Smooth muscle cell of the brain vasculature (primary cell): ENCODE results near the gene CDYL.
A peak's percentile ranks its signal among the peaks of the same experiment; 100 is the strongest.

Experiments used
- DNase-seq: peaks from one replicate; pipeline ENCODE4 v3.0.0-alpha.2; 2012; ENCODE audit warnings: low read depth, low spot score

The CDYL gene

GRCh38 chr6:4776131-4776492 is at the start of gene CDYL:
Gene CDYL (plus strand): TSS chr6:4776404. CDS start chr6:4776784, 380 bp downstream.
- DNase-seq, result peak; percentile 57

GRCh38 chr6:4726645-4727044 is 49.6 kb upstream of the CDYL start:
- DNase-seq, result no peak

GRCh38 chr6:4727217-4727616 is 49.0 kb upstream of the CDYL start:
- no peak for DNase-seq

GRCh38 chr6:4727671-4728435 is 48.4 kb upstream of the CDYL start:
- DNase-seq, result no peak

GRCh38 chr6:4728436-4728769 is 47.8 kb upstream of the CDYL start:
- no peak for DNase-seq

- DNase-seq, result no peak
Observed at GRCh38 chr6:4728926-4729325, 47.3 kb upstream of the CDYL start.

- no peak for DNase-seq
Observed at GRCh38 chr6:4731996-4732395, 44.2 kb upstream of the CDYL start.

GRCh38 chr6:4732691-4733315 is 43.4 kb upstream of the CDYL start:
- peak; percentile 62 for DNase-seq

GRCh38 chr6:4736371-4736873 is 39.8 kb upstream of the CDYL start:
- no peak for DNase-seq

- DNase-seq, result no peak
Observed at GRCh38 chr6:4740032-4740431, 36.2 kb upstream of the CDYL start.

- DNase-seq, result no peak
Observed at GRCh38 chr6:4743062-4743461, 33.1 kb upstream of the CDYL start.

- DNase-seq, result no peak
Observed at GRCh38 chr6:4743926-4744325, 32.3 kb upstream of the CDYL start.

GRCh38 chr6:4747588-4747987 is 28.6 kb upstream of the CDYL start:
- DNase-seq, result no peak

- DNase-seq, result no peak
Observed at GRCh38 chr6:4751823-4752464, 24.3 kb upstream of the CDYL start.

GRCh38 chr6:4756247-4756646 is 20.0 kb upstream of the CDYL start:
- DNase-seq, result no peak

GRCh38 chr6:4759997-4760396 is 16.2 kb upstream of the CDYL start:
- DNase-seq, result no peak

- DNase-seq, result no peak
Observed at GRCh38 chr6:4760773-4761172, 15.4 kb upstream of the CDYL start.

GRCh38 chr6:4762294-4762693 is 13.9 kb upstream of the CDYL start:
- no peak for DNase-seq

- no peak for DNase-seq
Observed at GRCh38 chr6:4763921-4764320, 12.3 kb upstream of the CDYL start.

- no peak for DNase-seq
Observed at GRCh38 chr6:4768815-4769214, 7.4 kb upstream of the CDYL start.

GRCh38 chr6:4772750-4773149 is 3.5 kb upstream of the CDYL start:
- DNase-seq, result no peak

GRCh38 chr6:4773181-4773580 is 3.0 kb upstream of the CDYL start:
- no peak for DNase-seq

GRCh38 chr6:4774296-4774695 is 1.9 kb upstream of the CDYL start:
- no peak for DNase-seq
